Chondrocyte (in vitro differentiated cells): ENCODE data around the gene RHOH. TPM values are rescaled to one million over a fixed set of nuclear protein-coding genes. Genes with fewer than 3 reads are reported as not detected.

Experiments used
- DNase-seq: peaks from one replicate; pipeline ENCODE4 v3.0.0; 2021; ENCODE audit warnings: mixed read lengths, low spot score
- H3K27ac Mint-ChIP-seq: one replicate; pipeline ENCODE4 v1.8.0; 2021; ENCODE audit warnings: mild to moderate bottlenecking, moderate library complexity, mixed read lengths; ENCODE audit not compliant: unreplicated experiment
- H3K27me3 Mint-ChIP-seq: 2 replicates; pipeline ENCODE4 v1.8.0; 2021; ENCODE audit warnings: low read depth, mixed read lengths
- H3K36me3 Mint-ChIP-seq: 2 replicates; pipeline ENCODE4 v1.8.0; 2021; ENCODE audit warnings: low read depth, mixed read lengths
- H3K4me1 Mint-ChIP-seq: 2 replicates; pipeline ENCODE4 v1.8.0; 2021; ENCODE audit warnings: low read depth, mild to moderate bottlenecking, mixed read lengths
- H3K4me3 Mint-ChIP-seq: one replicate; pipeline ENCODE4 v1.8.0; 2021; ENCODE audit warnings: mild to moderate bottlenecking, moderate library complexity, mixed read lengths; ENCODE audit not compliant: unreplicated experiment
- H3K9me3 Mint-ChIP-seq: 2 replicates; pipeline ENCODE4 v1.8.0; 2021; ENCODE audit warnings: low read depth, mixed read lengths
- CTCF ChIP-seq: fragments of 200-600 bp; sonication (generic); IDR thresholded peaks from 2 replicates; pipeline ENCODE4 v1.5.0; 2021; ENCODE audit warnings: antibody characterized with exemption, mild to moderate bottlenecking, moderate library complexity
- total RNA-seq: library from RNA; stranded (reverse); gene quantifications from 3 replicates; pipeline ENCODE4 v1.2.1, GENCODE V29; 2021

Gene RHOH
- total RNA-seq, 1 donor from 2014 or later, result not detected

- Mint-ChIP-seq H3K9me3 (no peaks in the 10 kb centered on the region), H3K4me1 (peaks cover 8% of the 10 kb centered on the region), H3K27ac (no peak overlapping the region), H3K4me3 (no peak overlapping the region), H3K27me3 (no peaks in the 10 kb centered on the region), H3K36me3 (peaks cover 3% of the 10 kb centered on the region)
- TF ChIP-seq CTCF, result no peak
- DNase-seq, result no peak
These were observed 36.6 kb upstream of the RHOH start for GRCh38 chr4:40160258-40160657.

- Mint-ChIP-seq H3K4me3 (no peak overlapping the region), H3K27me3 (no peaks in the 10 kb centered on the region), H3K9me3 (peaks cover 13% of the 10 kb centered on the region), H3K36me3 (peaks cover 12% of the 10 kb centered on the region), H3K4me1 (peaks cover 8% of the 10 kb centered on the region), H3K27ac (peak overlapping the region; percentile 29)
- DNase-seq, result no peak
- TF ChIP-seq CTCF, result no peak
These were observed 32.4 kb upstream of the RHOH start for GRCh38 chr4:40164459-40164858.

- no peaks in the 10 kb centered on the region for H3K27me3 Mint-ChIP-seq
- H3K36me3 Mint-ChIP-seq, result peaks cover 10% of the 10 kb centered on the region
- H3K27ac Mint-ChIP-seq, result no peak overlapping the region
- DNase-seq, result no peak
- TF ChIP-seq CTCF, result no peak
- H3K4me3 Mint-ChIP-seq, result no peak overlapping the region
- H3K4me1 Mint-ChIP-seq, result peaks cover 8% of the 10 kb centered on the region
- peaks cover 13% of the 10 kb centered on the region for H3K9me3 Mint-ChIP-seq
These were observed 30.9 kb upstream of the RHOH start for GRCh38 chr4:40165916-40166315.

GRCh38 chr4:40168070-40168469, 28.8 kb upstream of the RHOH start:
- no peak for TF ChIP-seq CTCF
- Mint-ChIP-seq H3K27ac (no peak overlapping the region), H3K27me3 (no peaks in the 10 kb centered on the region), H3K4me3 (no peak overlapping the region), H3K9me3 (peaks cover 13% of the 10 kb centered on the region), H3K36me3 (peaks cover 10% of the 10 kb centered on the region), H3K4me1 (peaks cover 8% of the 10 kb centered on the region)
- DNase-seq, result no peak

GRCh38 chr4:40170588-40170987, 26.2 kb upstream of the RHOH start:
- no peak for TF ChIP-seq CTCF
- Mint-ChIP-seq H3K36me3 (peaks cover 10% of the 10 kb centered on the region), H3K9me3 (peaks cover 13% of the 10 kb centered on the region), H3K4me1 (no peaks in the 10 kb centered on the region), H3K27ac (no peak overlapping the region), H3K4me3 (no peak overlapping the region), H3K27me3 (no peaks in the 10 kb centered on the region)
- no peak for DNase-seq
